LoVo (cell line): Measurements from ENCODE around the gene LYSET.
"Not testable (repeated sequence)": the region's sequence is repeated elsewhere in the genome, so short reads cannot be mapped to it uniquely, and the experiment has no call there.

Experiments used
- DNase-seq: peaks from one replicate; pipeline ENCODE4 v3.0.0-alpha.2; 2016; ENCODE audit warnings: low spot score

The LYSET gene

DNA sequence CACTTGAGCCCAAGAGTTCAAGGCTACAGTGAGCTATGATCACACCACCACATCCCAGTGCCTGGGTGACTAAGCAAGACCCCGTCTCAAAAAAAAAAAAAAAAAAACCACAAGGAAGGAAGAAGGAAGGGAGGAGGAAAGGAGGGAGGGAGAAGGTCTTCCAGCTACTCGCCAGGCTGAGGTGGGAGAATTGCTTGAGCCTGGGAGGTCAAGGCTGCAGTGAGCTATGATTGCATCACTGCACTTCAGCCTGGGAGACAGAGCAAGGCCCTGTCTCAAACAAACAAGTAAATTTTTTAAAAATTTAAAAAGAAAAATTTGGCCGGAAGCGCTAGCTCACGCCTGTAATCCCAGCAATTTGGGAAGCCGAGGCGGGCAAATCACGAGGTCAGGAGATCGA is 16.5 kb upstream of the LYSET start:
- DNase-seq, result not testable (repeated sequence)

DNA sequence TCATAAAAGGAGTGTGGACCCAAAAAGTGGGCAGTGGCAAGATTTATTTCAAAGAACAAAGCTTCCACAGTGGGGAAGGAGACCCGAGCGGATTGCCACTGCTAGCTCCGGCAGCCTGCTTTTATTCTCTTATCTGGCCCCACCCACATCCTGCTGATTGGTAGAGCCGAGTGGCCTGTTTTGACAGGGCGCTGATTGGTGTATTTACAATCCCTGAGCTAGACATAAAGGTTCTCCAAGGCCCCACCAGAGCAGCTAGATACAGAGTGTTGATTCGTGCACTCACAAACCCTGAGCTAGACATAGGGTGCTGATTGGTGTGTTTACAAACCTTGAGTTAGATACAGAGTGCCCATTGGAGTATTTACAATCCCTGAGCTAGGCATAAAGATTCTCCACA is 15.5 kb upstream of the LYSET start:
- not testable (repeated sequence) for DNase-seq

DNA sequence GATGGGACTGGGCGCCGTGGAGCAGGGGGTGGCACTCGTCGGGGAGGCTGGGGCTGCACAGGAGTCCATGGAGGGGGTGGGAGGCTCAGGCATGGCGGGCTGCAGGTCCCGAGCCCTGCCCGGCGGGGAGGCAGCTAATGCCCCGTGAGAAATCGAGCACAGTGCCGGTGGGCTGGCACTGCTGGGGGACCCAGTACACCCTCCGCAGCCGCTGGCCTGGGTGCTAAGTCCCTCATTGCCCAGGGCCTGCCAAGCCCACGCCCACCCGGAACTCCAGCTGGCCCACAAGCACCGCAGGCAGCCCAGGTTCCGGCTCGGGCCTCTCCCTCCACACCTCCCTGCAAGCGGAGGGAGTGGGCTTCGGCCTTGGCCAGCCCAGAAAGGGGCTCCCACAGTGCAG is 15.0 kb upstream of the LYSET start:
- DNase-seq, result not testable (repeated sequence)

DNA sequence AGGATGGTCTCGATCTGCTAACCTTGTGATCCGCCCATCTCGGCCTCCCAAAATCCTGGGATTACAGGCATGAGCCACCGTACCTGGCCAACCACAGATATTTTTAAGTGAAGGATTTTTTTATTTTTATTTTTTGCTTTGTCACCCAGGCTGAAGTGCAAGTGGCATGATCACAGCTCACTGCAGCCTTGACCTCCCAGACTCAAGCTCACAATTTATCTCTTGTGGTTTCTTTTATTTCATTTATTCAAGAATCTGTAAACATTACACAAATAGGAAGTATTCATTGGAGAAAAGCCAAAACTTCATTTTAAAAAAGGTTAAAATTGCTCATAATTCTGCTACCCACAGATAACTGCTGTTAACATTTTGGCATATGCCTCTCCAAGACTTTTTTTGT is 13.7 kb upstream of the LYSET start:
- no peak for DNase-seq

- no peak for DNase-seq
These were observed 11.1 kb upstream of the LYSET start for GRCh38 chr14:93173943-93174395.

DNA sequence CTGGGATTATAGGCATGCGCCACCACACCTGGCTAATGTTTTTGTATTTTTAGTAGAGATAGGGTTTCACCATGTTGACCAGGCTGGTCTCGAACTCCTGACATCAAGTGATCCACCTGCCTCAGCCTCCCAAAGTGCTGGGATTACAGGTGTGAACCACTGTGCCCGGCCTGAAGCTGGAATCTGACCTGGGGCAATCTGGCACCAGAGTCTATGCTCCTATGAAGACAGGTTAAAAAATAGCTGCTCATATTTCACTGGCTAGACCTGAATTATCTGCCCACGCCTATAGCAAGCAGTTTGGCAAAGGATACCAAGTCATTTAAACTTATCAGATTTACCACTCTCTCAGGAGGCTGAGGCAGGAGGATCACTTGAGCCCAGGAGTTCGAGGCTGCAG is 10.4 kb upstream of the LYSET start:
- DNase-seq, result not testable (repeated sequence)

- no peak for DNase-seq
These were observed 9.6 kb upstream of the LYSET start for GRCh38 chr14:93175492-93175891.

GRCh38 chr14:93183596-93184317 is 1.4 kb upstream of the LYSET start:
- no peak for DNase-seq

GRCh38 chr14:93185349-93185720 is 218 bp downstream of the LYSET start:
- DNase-seq, result no peak

GRCh38 chr14:93186466-93186865 is 1.3 kb downstream of the LYSET start:
- no peak for DNase-seq

GRCh38 chr14:93186956-93187355 is 1.8 kb downstream of the LYSET start:
- no peak for DNase-seq

- no peak for DNase-seq
These were observed 10.3 kb downstream of the LYSET start for GRCh38 chr14:93195316-93195999.

DNA sequence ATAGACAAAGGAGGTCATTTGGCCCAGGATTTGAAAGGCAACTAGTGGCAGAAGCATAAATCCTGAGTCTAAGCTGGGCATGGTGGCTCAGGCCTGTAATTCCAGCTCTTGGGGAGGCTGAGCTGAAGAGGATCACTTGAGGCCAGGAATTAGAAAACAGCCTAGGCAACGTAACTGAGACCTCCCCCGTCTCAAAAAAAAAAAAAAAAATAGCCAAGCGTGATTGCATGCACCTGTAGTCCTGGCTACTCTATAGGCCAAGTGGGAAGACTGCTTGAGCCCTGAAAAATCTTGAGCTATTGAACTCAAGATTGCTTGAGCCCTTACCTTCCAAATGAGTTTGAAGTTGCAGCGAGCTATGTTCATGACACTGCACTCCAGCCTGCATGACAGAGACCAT is 13.9 kb downstream of the LYSET start:
- no peak for DNase-seq

- DNase-seq, result no peak
These were observed 15.4 kb downstream of the LYSET start for GRCh38 chr14:93200553-93200952.

DNA sequence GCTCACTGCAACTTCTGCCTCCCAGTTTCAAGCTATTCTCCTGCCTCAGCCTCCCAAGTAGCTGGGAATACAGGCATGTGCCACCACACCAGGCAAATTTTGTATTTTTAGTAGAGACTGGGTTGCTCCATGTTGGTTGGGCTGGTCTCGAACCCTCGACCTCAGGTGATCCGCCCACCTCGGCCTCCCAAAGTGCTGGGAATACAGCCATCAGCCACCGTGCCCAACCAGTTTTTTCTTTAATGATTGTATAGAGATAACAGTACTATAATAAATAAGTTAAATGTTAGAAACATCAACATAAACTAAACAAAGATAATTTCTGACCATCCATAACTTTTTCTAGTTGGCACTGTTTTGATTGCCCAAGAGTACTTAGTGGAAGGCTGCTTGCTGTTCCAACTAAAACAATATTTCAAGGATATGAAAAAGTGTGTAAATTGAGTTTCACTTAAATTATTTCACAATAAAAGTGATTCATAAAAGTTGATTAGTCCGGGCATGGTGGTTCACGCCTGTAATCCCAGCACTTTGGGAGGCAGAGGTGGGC is 16.1 kb downstream of the LYSET start:
- DNase-seq, result no peak

DNA sequence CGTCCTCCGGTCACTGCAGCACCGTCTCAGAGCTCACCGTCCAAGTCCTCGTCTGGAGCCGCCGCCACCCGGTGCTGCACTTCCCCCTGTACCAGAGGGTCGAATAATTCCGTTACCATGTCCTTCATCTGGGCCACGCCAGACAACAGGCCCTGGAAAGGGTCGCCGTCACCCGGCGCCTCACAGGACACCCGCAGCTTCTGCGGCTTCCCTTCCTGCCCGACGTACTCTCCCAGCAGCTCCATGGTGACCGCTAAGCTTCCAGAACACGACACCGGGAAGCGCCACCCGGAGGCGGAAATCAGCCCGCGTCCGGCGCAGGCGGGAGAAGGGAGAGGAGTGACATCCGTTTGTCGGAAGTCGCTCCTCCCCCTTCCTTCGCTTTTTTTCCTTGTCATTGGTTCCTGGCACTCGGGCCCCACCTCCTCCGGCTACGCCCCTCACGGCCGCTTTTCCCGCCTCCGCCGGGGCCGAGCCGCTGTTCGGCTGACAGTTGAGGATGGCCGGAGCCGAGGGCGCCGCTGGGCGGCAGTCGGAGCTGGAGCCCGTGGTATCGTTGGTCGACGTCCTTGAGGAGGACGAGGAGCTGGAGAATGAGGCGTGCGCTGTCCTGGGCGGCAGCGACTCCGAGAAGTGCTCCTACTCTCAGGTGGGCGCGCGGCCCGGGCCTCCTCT is 21.8 kb downstream of the LYSET start, which contains the start of the genes GON7 and UBR7:
Gene GON7 (minus strand): TSS at position 273 of the 675 bp plus-strand sequence. CDS start 28 bp downstream, at position 245.
Gene UBR7 (plus strand): TSS at position 464 of the 675 bp plus-strand sequence. CDS start 36 bp downstream, at position 500.
- peak; percentile 97 for DNase-seq

DNA sequence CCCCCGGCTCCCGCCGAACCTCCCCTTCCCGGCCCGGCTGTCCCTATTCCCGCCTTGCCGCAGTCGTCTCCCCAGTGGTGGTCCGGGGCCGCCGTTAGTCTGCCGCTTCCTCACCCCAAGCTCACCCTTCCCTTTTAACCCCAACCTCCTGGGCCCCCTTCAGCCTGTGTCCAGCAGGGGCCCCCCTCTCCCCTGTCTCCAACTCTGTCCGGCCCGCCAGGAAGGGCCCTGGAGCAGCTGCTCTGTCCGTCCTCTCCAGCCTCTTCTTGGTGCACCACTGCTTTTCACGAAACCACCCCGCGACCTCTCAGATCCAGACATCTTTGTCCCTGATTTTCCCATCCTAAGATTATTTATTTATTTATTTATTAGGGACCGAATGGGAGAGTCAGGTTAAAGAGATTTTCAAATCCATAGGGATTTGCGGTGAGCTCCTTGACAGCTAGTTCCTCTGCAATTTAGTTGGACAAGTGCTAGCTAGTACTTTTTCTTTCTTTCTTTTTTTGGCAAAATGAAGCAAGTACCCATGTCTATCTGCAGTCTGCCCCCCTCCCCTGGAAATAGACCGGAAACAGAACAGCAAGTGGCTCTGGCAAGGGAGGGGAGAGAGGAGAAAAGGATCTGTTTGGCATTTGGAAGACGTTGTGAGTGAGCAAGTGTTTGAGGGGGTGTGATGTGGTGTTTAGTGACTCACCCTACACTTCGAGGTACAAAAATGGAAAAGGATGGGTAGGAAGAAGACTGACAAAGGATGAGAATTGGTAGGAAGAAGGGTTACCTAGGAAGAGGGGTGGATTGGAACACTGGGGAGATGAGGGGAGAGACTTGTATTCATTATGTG is 22.6 kb downstream of the LYSET start:
- peak; percentile 43 for DNase-seq

DNA sequence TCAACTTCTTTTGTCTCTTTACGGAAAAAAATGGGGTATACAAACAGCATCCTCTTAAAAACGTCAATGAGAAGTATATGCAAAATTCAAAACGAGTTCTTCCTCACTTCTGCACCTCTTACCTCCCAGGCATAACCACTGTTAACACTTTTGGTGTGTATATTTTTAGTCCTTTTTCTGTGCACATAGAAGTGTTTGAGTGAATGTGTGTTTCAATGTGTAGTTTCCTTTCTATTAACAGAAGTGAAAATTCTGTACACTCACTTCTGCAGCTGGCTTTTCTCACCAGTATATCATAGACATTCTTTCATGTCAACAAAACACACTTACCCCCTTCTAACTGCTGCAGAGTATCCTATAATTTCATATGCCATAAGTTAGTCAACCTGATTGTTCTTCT is 27.3 kb downstream of the LYSET start:
- DNase-seq, result no peak

DNA sequence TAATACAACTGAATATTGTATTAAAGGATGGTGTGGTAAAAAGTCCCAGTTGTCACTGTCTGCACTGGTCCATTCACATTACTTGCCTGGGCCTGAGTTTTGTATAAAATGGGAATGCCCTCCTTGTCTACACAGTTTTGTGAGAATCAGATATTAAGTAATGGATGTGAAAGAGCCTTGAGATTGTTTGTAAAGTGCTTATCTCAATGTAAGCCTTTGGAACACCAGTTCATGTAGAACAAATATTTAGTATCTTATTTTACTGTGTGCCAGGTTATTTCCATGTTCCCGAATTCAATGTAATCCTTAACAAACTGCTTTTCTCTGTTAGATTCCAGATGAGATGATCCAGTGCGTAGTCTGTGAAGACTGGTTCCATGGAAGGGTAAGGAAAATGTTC is 29.5 kb downstream of the LYSET start:
- no peak for DNase-seq

GRCh38 chr14:93219103-93219726 is 34.1 kb downstream of the LYSET start:
- DNase-seq, result peak; percentile 45

DNA sequence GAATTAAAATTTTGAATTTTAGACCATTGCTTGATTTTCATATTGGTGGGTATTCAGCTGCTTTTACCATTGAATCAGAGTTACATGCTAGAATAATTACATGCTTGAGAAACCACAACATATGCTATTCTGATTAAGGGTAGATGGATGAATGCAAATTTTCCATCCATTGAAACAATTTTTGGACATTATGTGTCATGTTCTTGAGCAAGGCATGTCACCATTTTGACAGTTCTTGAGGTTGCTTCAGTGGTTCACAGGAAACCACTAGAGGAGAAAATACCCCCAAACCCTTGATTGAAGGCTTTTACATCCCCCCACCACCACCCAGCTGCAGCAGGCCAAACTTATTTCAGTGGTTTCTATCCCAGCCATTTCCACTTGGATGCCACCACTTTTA is 35.4 kb downstream of the LYSET start:
- no peak for DNase-seq
